DMS153 treated with DMSO at 0.1 percent for 48 hours (cell line): ENCODE results near the gene ACY1.

Experiments
- DNase-seq: peaks from one replicate; lab custom pipeline; 2025; ENCODE audit not compliant: unreplicated experiment; lab: John Stamatoyannopoulos, UW

The ACY1 gene

DNA sequence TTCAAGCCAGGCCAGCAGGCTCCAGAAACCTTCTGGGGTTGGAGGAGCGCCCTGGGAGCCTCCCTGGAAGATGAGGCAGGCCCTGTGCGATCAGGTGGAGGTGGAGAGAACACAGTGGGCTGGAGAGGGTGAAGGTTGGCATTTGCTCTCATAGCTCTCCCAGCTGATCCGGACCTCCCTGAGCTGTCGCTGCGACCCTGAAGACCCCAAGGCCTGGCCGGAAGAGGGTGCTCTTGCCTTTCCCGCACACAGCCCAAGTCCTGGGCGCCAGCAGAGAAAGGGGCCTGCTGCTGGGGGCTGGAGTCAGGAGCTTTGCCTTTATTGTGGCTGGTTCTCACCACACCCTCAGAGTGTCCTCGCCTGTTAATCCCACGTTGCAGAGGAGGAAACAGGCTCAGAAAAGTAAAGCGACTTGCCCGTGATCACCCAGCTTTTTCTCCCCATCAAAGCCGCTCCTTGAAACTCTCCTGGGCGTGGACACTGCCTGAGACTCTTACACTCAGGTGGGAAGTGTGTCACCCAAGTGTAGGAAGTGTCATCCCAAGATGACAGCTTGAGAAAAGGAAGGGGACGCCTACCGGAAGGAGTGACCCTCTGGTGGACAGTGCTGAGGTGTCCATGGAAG is 20.9 kb downstream of the ACY1 start:
- DNase-seq = no peak

DNA sequence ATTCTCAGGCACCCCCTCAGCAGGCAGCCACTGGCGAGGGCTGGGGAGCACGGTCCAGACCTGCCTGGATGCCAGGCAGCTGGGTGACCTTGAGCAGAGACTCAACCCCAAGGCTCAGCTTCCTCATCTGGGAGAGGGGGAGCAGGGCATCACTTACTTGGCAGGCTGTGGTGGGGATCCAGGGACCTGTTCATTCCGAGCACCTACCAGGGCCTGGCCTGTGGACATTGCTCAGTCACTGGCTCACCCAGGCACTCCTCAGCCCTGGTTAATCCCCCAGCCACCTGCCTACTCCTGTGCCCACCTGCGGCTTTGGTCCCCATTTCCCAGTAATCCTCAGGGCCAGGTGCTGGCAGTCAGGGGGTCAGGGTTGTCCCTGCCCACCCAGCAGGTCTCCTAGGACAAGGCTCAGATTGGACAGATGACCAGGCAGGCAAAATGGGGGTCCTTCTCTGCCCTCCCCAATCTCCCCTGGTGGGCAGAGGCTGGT is 21.6 kb downstream of the ACY1 start:
- DNase-seq = no peak

GRCh38 chr3:52005571-52005986 is 22.2 kb downstream of the ACY1 start:
- DNase-seq = peak; percentile 2

GRCh38 chr3:52006017-52006819 is 22.9 kb downstream of the ACY1 start:
- DNase-seq = no peak

GRCh38 chr3:52006820-52007133 is 23.4 kb downstream of the ACY1 start:
- DNase-seq = no peak

GRCh38 chr3:52007291-52007690 is 24.0 kb downstream of the ACY1 start:
- no peak for DNase-seq

DNA sequence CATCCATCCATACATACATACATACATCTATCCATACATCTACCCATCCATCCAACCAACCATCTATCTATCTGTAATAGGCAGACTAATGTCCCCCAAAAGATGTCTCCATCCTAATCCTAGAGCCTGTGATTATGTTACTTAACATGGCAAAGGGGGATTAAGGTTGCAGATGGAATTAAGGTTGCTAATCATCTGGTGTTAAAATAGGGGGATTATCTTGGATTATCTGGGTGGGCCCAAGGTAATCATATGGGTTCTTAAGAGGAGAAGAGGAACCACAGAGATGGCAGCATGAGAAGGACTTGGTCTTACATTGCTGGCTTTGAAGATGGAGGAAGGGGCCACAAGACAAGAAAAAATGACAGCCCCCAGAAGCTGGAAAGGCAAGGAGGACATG is 27.1 kb downstream of the ACY1 start:
- DNase-seq = no peak

DNA sequence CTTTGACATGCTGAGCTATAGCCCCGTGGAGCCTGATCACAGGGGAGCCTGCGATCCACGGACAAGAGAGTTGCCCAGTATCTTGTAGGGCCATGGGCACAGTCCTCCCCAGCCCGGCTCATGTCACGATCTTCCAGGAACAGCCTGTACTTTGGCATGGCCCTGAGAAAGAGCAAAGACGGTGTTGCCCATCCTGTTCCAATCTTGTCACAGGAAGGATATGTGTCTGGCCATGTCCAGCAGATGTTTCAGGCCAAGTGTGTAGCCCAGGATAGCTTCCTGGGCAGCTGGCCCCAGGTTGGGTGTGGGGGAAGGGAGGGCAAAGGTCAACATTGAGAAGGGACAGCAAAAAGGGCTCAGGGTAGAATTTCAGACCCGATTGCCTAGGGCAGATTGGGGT is 29.4 kb downstream of the ACY1 start:
- DNase-seq = no peak

GRCh38 chr3:52013802-52014598 is 30.7 kb downstream of the ACY1 start:
- DNase-seq = no peak

DNA sequence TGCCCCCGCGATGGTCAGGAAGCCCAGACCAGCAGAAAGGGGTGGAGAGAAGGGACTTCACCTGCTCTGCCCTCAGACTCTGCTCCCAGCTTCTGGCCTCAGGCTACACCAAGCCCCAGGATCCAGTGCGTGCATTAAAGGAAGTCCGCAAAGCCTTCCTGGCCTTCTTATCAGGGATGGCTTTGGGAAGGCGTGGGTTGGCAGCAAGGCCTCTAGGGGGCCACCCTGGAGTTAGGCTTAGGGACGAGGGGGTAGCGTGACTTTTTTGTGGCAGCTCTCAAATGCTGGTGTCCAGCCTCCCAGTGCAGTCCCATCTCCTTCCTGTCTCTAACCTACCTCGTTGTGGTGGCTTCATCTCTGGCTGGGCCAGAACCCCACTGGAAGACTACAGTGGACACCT is 31.3 kb downstream of the ACY1 start:
- DNase-seq = no peak

DNA sequence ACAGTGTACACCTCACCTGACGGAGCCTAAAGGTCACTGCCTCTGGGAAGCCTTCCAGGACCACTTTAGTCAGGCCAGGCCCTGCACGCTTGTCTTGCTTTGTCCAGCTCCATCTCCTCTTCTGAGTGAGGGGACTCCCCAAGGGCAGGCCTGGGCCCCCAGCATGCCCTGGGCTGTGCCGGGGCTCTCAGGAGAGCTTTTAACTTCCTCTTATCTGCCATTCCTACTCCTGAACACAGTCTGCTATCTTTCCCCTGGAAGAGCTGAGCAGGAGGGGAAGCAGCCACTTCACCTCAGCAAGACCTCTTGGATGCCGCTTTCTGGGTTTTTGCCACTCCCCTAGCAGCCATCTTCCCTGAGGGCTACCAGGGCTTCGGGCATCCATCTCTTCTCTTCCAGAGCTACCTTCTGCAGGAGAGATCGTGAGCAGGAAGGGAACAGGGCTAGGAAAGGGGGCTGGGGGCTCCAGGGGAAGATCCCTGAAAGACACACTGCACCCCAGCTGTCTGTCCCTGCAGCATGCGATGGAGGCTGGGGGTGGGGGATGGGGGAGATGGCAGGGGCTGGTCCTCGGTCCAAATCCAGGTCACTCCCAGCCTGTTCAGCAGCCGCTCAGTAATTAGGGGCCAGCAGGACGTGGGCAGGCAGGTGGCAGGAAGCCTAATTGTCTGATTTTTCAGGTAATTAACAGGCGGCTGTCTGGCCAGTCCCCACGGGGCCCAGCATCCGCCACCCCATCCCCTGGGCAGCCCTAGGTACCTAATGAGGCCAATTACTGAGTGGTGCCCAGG is 32.3 kb downstream of the ACY1 start:
- DNase-seq = no peak

- no peak for DNase-seq
Measured at GRCh38 chr3:52017586-52017985, 34.3 kb downstream of the ACY1 start.

- no peak for DNase-seq
Measured at GRCh38 chr3:52018319-52019000, 35.1 kb downstream of the ACY1 start.

GRCh38 chr3:52019352-52020080 is 36.2 kb downstream of the ACY1 start:
- no peak for DNase-seq

- no peak for DNase-seq
Measured at GRCh38 chr3:52020796-52021195, 37.5 kb downstream of the ACY1 start.

DNA sequence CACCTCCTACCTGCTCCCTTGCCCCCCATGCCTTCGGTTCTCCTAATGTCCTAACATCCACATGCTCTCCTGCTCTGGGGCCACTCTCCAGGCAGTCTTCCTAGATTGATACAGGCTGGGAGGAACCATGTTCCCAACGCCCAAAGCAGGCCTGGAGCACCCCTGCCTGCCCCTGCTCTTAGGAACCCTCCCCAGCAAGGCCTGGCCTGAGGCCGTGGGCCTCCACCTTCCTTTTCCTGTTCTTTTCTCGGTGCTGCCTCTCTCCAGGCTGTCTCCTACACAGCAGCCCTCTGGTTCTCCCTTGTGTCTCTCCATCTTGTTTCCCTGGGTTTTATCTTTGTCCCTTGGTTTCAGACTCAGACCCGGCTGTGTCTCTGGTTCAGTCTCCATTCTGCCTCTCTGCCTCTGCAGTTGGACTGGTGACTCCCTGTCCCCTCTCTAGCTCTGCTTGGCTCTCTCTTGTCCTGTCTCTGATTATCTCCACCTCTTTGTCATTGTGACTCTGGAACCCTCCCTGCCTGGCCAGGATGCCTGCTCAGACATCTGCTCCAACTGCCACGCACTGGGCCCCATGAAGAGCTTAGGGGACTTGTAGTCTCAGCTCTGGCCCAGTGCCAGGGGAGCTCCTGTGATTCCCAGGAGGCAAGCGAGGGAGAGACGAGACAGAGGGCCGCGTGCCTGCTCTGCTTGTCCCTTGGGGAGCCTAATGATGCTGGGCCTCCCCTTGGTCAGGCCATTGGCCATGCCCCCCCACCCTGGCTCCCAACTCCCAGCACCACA is 38.3 kb downstream of the ACY1 start:
- no peak for DNase-seq

DNA sequence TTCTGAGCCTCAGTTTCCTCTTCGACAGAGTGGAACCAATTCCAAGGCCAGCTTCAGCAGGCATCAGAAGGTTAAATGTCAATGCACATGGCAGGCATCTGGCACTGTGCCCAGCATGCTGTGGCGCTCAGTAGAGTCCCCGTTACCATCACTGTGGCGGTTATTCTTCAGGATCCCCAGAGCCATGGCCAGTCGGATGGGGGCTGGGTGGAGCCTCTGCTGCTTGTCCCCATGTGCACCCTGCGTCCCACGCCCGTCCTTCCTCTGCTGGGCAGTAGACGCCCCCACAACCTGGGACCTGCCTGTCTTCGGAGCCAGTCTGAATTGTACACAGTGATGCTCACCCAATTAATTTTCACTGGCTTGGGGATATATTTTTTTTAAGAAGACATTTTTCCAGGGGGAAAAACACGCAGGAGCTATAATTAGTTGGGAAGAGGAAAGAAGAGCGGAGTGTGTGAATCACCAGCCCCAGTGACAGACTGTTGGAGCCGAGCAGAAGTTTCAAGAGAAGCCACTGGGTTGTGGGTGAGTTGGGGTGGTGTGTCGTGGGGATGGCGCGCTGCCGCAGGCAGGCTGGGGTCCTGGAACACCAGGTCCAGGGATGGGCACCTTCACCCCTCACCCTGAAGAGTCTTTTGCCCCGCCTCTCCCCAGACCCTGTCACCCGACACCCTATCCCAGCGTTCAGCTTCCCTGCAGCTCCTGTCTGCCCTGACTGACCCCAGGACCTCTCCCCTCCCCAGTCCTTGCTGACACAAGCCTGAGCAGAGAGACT is 39.2 kb downstream of the ACY1 start:
- DNase-seq = no peak

DNA sequence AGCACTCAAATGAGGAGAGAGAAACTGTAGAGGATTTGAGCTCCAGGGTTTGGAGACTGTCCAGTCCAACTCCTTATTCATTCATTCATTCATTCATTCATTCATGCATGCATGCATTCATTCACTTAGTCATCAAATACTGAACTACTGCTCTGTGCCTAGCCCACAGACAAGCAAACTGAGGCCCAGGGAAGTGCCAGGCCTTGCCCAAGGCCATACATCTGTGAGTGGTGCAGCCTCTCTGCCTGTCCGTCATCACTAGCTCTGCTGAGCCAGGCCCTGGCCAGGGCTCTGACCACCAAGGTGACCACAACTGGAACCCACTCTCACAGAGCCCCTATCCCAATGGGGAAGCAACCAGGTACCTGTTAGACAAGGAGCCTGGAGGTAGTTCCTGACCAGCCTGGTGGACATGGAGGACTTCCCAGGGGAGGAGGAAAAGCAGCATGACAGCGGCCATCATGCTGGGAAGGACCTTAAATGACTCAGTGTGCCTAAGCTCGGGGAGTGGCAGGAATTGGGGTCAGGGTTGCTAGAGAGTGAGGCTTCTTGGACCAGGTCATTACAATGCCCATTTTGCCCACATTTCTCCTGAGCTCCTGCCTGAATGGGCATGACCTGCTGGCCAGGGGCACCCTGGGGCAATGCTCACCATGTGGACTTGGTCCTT is 39.9 kb downstream of the ACY1 start:
- DNase-seq = no peak
